ENCODE results near the gene NFAM1.

GRCh38 chr22:42363892-42364291 lies 68.3 kb downstream of the NFAM1 start:
- TF ChIP-seq CTCF (IDR thresholded peaks at IDR 0.05; ENCODE audit: low read depth, low read length, poor library complexity, severe bottlenecking) = no peak
- TF ChIP-seq EZH2phosphoT487 (IDR thresholded peaks at IDR 0.05; ENCODE audit: borderline replicate concordance, low read length) = no peak

Measured in DOHH2 (cell line).